Measurements from ENCODE around the gene CLIC6. TPM values are rescaled to one million over a fixed set of nuclear protein-coding genes. Genes with fewer than 3 reads are reported as not detected.

Gene CLIC6
- total RNA-seq, 1 donor from 2014 or later, result 17.6 TPM

DNA sequence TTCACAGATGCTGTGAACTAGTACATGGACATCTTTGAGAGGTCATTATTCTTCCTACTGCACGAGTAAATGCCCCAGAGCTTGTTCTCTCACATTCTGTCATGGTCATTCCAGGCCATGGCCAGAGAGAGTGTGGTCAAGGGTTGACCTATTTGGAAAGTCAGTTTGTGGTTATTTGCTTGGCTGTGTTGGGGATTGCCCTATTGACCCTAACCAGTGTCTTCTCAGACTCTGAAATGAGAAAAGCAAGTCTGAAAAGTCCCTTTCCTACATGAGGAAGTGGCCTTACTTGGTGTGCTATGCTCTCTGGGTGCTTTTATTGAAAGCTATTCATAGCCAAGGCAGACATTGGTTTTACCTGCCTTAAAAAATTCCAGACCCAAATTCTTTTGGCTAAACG, 26.6 kb downstream of the CLIC6 start:
- H3K36me3 Mint-ChIP-seq, result no peaks in the 10 kb centered on the region
- peaks cover 6% of the 10 kb centered on the region for H3K4me1 Mint-ChIP-seq (ENCODE audit: unreplicated experiment)
- H3K27me3 Mint-ChIP-seq, result peaks cover 9% of the 10 kb centered on the region
- peaks cover 10% of the 10 kb centered on the region for H3K9me3 Mint-ChIP-seq
- no peak for DNase-seq (ENCODE audit: extremely low spot score, unreplicated experiment)
- TF ChIP-seq, protein P1, sequence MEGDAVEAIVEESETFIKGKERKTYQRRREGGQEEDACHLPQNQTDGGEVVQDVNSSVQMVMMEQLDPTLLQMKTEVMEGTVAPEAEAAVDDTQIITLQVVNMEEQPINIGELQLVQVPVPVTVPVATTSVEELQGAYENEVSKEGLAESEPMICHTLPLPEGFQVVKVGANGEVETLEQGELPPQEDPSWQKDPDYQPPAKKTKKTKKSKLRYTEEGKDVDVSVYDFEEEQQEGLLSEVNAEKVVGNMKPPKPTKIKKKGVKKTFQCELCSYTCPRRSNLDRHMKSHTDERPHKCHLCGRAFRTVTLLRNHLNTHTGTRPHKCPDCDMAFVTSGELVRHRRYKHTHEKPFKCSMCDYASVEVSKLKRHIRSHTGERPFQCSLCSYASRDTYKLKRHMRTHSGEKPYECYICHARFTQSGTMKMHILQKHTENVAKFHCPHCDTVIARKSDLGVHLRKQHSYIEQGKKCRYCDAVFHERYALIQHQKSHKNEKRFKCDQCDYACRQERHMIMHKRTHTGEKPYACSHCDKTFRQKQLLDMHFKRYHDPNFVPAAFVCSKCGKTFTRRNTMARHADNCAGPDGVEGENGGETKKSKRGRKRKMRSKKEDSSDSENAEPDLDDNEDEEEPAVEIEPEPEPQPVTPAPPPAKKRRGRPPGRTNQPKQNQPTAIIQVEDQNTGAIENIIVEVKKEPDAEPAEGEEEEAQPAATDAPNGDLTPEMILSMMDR (conservative IDR thresholded peaks at IDR 0.05), result no peak
- no peak overlapping the region for H3K27ac Mint-ChIP-seq
- no peak overlapping the region for H3K4me3 Mint-ChIP-seq

- TF ChIP-seq, protein P1 (conservative IDR thresholded peaks at IDR 0.05), result no peak
- Mint-ChIP-seq H3K4me1 (ENCODE audit: unreplicated experiment) (peaks cover 6% of the 10 kb centered on the region), H3K4me3 (no peak overlapping the region)
These were observed 27.3 kb downstream of the CLIC6 start for GRCh38 chr21:34696121-34696520.

GRCh38 chr21:34697826-34698225, 29.0 kb downstream of the CLIC6 start:
- no peaks in the 10 kb centered on the region for H3K4me1 Mint-ChIP-seq (ENCODE audit: unreplicated experiment)
- DNase-seq (ENCODE audit: extremely low spot score, unreplicated experiment), result no peak
- TF ChIP-seq, protein P1 (conservative IDR thresholded peaks at IDR 0.05), result no peak
- no peaks in the 10 kb centered on the region for H3K36me3 Mint-ChIP-seq
- no peak overlapping the region for H3K4me3 Mint-ChIP-seq
- peaks cover 10% of the 10 kb centered on the region for H3K9me3 Mint-ChIP-seq
- peaks cover 3% of the 10 kb centered on the region for H3K27me3 Mint-ChIP-seq
- no peak overlapping the region for H3K27ac Mint-ChIP-seq

More at GRCh38 chr21:34696121-34696520, 27.3 kb downstream of the CLIC6 start:
- Mint-ChIP-seq H3K27me3 (peaks cover 9% of the 10 kb centered on the region), H3K36me3 (no peaks in the 10 kb centered on the region), H3K27ac (no peak overlapping the region), H3K9me3 (peaks cover 10% of the 10 kb centered on the region)
- DNase-seq (ENCODE audit: extremely low spot score, unreplicated experiment), result no peak

DNA sequence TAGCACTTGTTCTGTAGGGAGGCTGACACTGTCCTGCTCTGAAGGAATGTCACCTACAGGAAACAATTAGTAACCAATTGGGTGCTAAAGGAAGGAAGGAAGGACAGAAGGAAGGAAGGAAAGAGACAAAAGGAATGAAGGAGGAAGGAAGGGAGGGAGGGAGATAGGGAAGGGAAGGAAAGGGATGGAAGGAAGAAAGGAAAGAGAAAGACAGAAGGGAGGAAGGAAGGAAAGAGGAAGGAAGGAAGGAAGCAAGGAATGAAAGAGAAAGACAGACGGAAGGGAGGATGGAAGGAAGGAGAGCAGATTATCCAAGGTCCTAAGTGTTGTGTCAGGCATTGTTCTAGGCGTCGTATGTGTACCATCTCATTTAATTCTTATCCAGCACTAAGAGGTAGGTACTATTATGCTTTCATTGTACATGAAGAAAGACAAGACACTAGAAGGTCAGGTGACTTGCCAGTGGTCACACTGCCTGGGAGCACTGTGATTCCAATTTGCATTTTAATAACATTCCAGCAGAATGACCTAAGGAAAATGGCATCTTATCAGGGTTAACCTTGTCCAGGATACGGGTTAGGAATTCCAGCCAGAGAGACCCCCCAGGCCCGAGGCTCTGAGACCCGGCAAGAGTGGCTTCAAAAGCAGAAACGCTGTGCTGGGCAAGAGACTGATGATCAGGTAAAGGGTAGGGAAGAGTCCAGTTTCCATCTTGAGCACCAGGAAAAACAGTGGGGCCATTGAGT, 29.6 kb downstream of the CLIC6 start:
- Mint-ChIP-seq H3K4me3 (no peak overlapping the region), H3K27me3 (peaks cover 3% of the 10 kb centered on the region), H3K36me3 (no peaks in the 10 kb centered on the region), H3K4me1 (ENCODE audit: unreplicated experiment) (no peaks in the 10 kb centered on the region), H3K9me3 (peaks cover 10% of the 10 kb centered on the region), H3K27ac (no peak overlapping the region)
- TF ChIP-seq, protein P1 (conservative IDR thresholded peaks at IDR 0.05), result no peak
- DNase-seq (ENCODE audit: extremely low spot score, unreplicated experiment), result no peak

- H3K9me3 Mint-ChIP-seq, result no peaks in the 10 kb centered on the region
- H3K36me3 Mint-ChIP-seq, result no peaks in the 10 kb centered on the region
- peaks cover 10% of the 10 kb centered on the region for H3K27me3 Mint-ChIP-seq
- H3K4me1 Mint-ChIP-seq (ENCODE audit: unreplicated experiment), result no peaks in the 10 kb centered on the region
- no peak overlapping the region for H3K27ac Mint-ChIP-seq
- TF ChIP-seq, protein P1 (conservative IDR thresholded peaks at IDR 0.05), result no peak
- no peak for DNase-seq (ENCODE audit: extremely low spot score, unreplicated experiment)
- no peak overlapping the region for H3K4me3 Mint-ChIP-seq
These were observed 31.8 kb downstream of the CLIC6 start for GRCh38 chr21:34700605-34701004.
